H1 (cell line): Measurements from ENCODE around the gene VIPR2. TPM values are rescaled to one million over a fixed set of nuclear protein-coding genes. Genes with fewer than 3 reads are reported as not detected.

Source experiments
- CTCF ChIA-PET: fragments of 300-600 bp; sonication (Branson Sonifier 250); formaldehyde crosslinking; loops from one replicate; lab custom pipeline; 2021; ENCODE audit not compliant: partially characterized antibody; lab: Charles Lee
- POLR2A ChIA-PET: fragments of 300-600 bp; sonication (Branson Sonifier 250); formaldehyde crosslinking; loops from one replicate; lab custom pipeline; 2021; ENCODE audit warnings: inconsistent platforms; ENCODE audit not compliant: partially characterized antibody; lab: Charles Lee
- DNase-seq, 2 experiments: peaks; one replicate each; pipeline versions ENCODE4 v3.0.0 to v3.0.0-alpha.2; 2010 to 2022; ENCODE audit warnings: low spot score in 2 of 2, low read depth in 1 of 2, mixed read lengths in 1 of 2
- FAIRE-seq: peaks from 2 replicates; lab custom pipeline; 2011; peaks lifted over from hg19 to GRCh38; lab: Jason Lieb, UNC
- H2AFZ ChIP-seq: 2 replicates; pipeline ENCODE4 v1.8.1; 2012; ENCODE audit warnings: low read length, inconsistent platforms
- H2AK5ac ChIP-seq: 2 replicates; pipeline ENCODE4 v1.6.1; 2013; ENCODE audit warnings: low read depth, low read length
- H2BK120ac ChIP-seq: replicated peaks from 2 replicates; pipeline ENCODE3; 2013; ENCODE audit warnings: low read depth, low read length, inconsistent platforms
- H2BK12ac ChIP-seq: 2 replicates; pipeline ENCODE4 v1.6.1; 2013; ENCODE audit warnings: low read depth, low read length
- H2BK15ac ChIP-seq: 2 replicates; pipeline ENCODE4 v1.6.1; 2013; ENCODE audit warnings: low read length
- H2BK20ac ChIP-seq: 2 replicates; pipeline ENCODE4 v1.6.1; 2013; ENCODE audit warnings: low read length
- H2BK5ac ChIP-seq: 2 replicates; pipeline ENCODE4 v1.6.1; 2013; ENCODE audit warnings: low read depth, low read length
- H3K14ac ChIP-seq: 2 replicates; pipeline ENCODE4 v1.6.1; 2013; ENCODE audit warnings: inconsistent platforms; ENCODE audit not compliant: insufficient read length
- H3K18ac ChIP-seq: 2 replicates; pipeline ENCODE4 v1.6.1; 2013; ENCODE audit warnings: low read length; ENCODE audit errors: extremely low read depth
- H3K23ac ChIP-seq: 2 replicates; pipeline ENCODE4 v1.6.1; 2013; ENCODE audit warnings: inconsistent platforms; ENCODE audit not compliant: insufficient read length
- H3K23me2 ChIP-seq: 2 replicates; pipeline ENCODE4 v1.6.1; 2013; ENCODE audit warnings: low read depth, low read length
- H3K27ac ChIP-seq: 2 replicates; pipeline ENCODE4 v1.6.1; 2011; ENCODE audit warnings: low read depth, low read length, inconsistent platforms
- H3K27me3 ChIP-seq, 4 experiments: replicated peaks in 1 of 4; 1 replicate in 1 of 4; 2 replicates in 3 of 4; pipeline versions ENCODE4 v1.6.1 to v1.8.1; 2011 to 2013; ENCODE audit warnings: low read length in 3 of 4, mild to moderate bottlenecking in 3 of 4, inconsistent platforms in 2 of 4, mixed read lengths in 2 of 4, moderate library complexity in 1 of 4; ENCODE audit not compliant: control insufficient read depth in 3 of 4, insufficient read depth in 3 of 4; ENCODE audit errors: extremely low read depth in 1 of 4
- H3K36me3 ChIP-seq, 4 experiments: 2 replicates each; pipeline versions ENCODE4 v1.6.1 to v1.8.1; 2011 to 2013; ENCODE audit warnings: mild to moderate bottlenecking in 4 of 4, low read length in 3 of 4, moderate library complexity in 2 of 4, control low read depth in 1 of 4, inconsistent platforms in 1 of 4; ENCODE audit not compliant: insufficient read depth in 4 of 4, control insufficient read depth in 2 of 4
- H3K4ac ChIP-seq: replicated peaks from 2 replicates; pipeline ENCODE3; 2013; ENCODE audit warnings: low read length, low read depth, mixed read lengths, inconsistent platforms; ENCODE audit not compliant: insufficient read length
- H3K4me1 ChIP-seq, 4 experiments: replicated peaks in 1 of 4; 1 replicate in 1 of 4; 2 replicates in 3 of 4; pipeline versions ENCODE4 v1.6.1 to v1.8.1; 2011 to 2013; ENCODE audit warnings: low read length in 3 of 4, inconsistent platforms in 2 of 4, mixed read lengths in 1 of 4; ENCODE audit not compliant: insufficient read depth in 4 of 4, control insufficient read depth in 3 of 4
- H3K4me2 ChIP-seq, 2 experiments: 2 replicates each; pipeline versions ENCODE4 v1.6.1 to v1.8.1; 2011 to 2013; ENCODE audit warnings: low read depth in 2 of 2, low read length in 2 of 2, control low read depth in 1 of 2, inconsistent platforms in 1 of 2, mild to moderate bottlenecking in 1 of 2; ENCODE audit not compliant: insufficient read depth in 1 of 2
- H3K4me3 ChIP-seq, 4 experiments: fragments of 200-600, 300-600 bp in 1 of 4; sonication (generic), shearing (Covaris generic), sonication (Bioruptor Twin) in 1 of 4; 2 replicates each; pipeline versions ENCODE4 v1.5.1 to v1.8.1; 2011 to 2016; ENCODE audit warnings: low read length in 4 of 4, low read depth in 3 of 4, control low read depth in 2 of 4, inconsistent platforms in 2 of 4, mild to moderate bottlenecking in 2 of 4, mixed read lengths in 1 of 4, moderate library complexity in 1 of 4; ENCODE audit not compliant: insufficient read depth in 2 of 4; ENCODE audit errors: extremely low read depth in 1 of 4
- H3K56ac ChIP-seq: replicated peaks from 2 replicates; pipeline ENCODE3; 2013; ENCODE audit warnings: low read depth, mild to moderate bottlenecking, mixed read lengths, low read length, inconsistent platforms; ENCODE audit not compliant: insufficient read length
- H3K79me1 ChIP-seq: 2 replicates; pipeline ENCODE4 v1.6.1; 2013; ENCODE audit warnings: low read depth, low read length, control low read depth
- H3K79me2 ChIP-seq, 2 experiments: 2 replicates each; pipeline versions ENCODE4 v1.6.1 to v1.8.1; 2012 to 2013; ENCODE audit warnings: low read length in 2 of 2, mild to moderate bottlenecking in 2 of 2, inconsistent platforms in 1 of 2; ENCODE audit not compliant: insufficient read depth in 2 of 2, control insufficient read depth in 1 of 2
- H3K9ac ChIP-seq, 4 experiments: replicated peaks in 1 of 4; 1 replicate in 1 of 4; 2 replicates in 3 of 4; pipeline versions ENCODE4 v1.6.1 to v1.8.1; 2011 to 2013; ENCODE audit warnings: low read depth in 3 of 4, low read length in 3 of 4, control low read depth in 2 of 4, mild to moderate bottlenecking in 2 of 4, moderate library complexity in 2 of 4, inconsistent platforms in 1 of 4; ENCODE audit errors: extremely low read depth in 1 of 4
- H3K9me3 ChIP-seq, 2 experiments: 2 replicates each; pipeline versions ENCODE4 v1.6.1 to v1.8.1; 2012 to 2013; ENCODE audit warnings: mild to moderate bottlenecking in 2 of 2, moderate library complexity in 2 of 2, control low read depth in 1 of 2, inconsistent platforms in 1 of 2, low read depth in 1 of 2, low read length in 1 of 2, mixed read lengths in 1 of 2; ENCODE audit not compliant: insufficient read depth in 2 of 2
- H4K20me1 ChIP-seq, 2 experiments: replicated peaks in 1 of 2; 2 replicates each; pipeline versions ENCODE3 to v1.8.1; 2011 to 2013; ENCODE audit warnings: inconsistent platforms in 2 of 2, low read length in 2 of 2, mild to moderate bottlenecking in 1 of 2; ENCODE audit not compliant: insufficient read depth in 2 of 2, control insufficient read depth in 1 of 2
- H4K5ac ChIP-seq: 2 replicates; pipeline ENCODE4 v1.6.1; 2013; ENCODE audit warnings: low read length, low read depth, mixed read lengths, inconsistent platforms; ENCODE audit not compliant: insufficient read length
- H4K8ac ChIP-seq: 2 replicates; pipeline ENCODE4 v1.8.0; 2013; ENCODE audit warnings: mild to moderate bottlenecking, moderate library complexity, low read length, inconsistent platforms; ENCODE audit not compliant: insufficient read depth; ENCODE audit errors: extremely low read depth
- H4K91ac ChIP-seq: replicated peaks from 2 replicates; pipeline ENCODE3; 2013; ENCODE audit warnings: low read length, mixed read lengths, inconsistent platforms; ENCODE audit not compliant: insufficient read length
- CTBP2 ChIP-seq: IDR thresholded peaks from 2 replicates; pipeline ENCODE4 v1.7.0; 2011; ENCODE audit warnings: borderline replicate concordance, mild to moderate bottlenecking, moderate library complexity, mixed read lengths, low read length; ENCODE audit not compliant: insufficient read depth, insufficient read length
- EGR1 ChIP-seq: IDR thresholded peaks from 2 replicates; pipeline ENCODE4 v1.6.1; 2011; ENCODE audit warnings: low read depth, low read length, borderline replicate concordance
- KDM4A ChIP-seq: IDR thresholded peaks from one replicate; pipeline ENCODE4 v1.7.1; 2012; ENCODE audit warnings: low read depth, mild to moderate bottlenecking, moderate library complexity, low read length, inconsistent platforms; ENCODE audit not compliant: severe bottlenecking
- RAD21 ChIP-seq, 2 experiments: IDR thresholded peaks in 1 of 2; conservative IDR thresholded peaks in 1 of 2; 2 replicates each; pipeline ENCODE4 v1.6.1; 2011; ENCODE audit warnings: low read depth in 2 of 2, low read length in 2 of 2, improper control_type of control experiment in 1 of 2, inconsistent platforms in 1 of 2, mild to moderate bottlenecking in 1 of 2, moderate library complexity in 1 of 2
- RBBP5 ChIP-seq: IDR thresholded peaks from 2 replicates; pipeline ENCODE4 v1.7.1; 2012; ENCODE audit warnings: low read depth, mild to moderate bottlenecking, inconsistent platforms, low read length, moderate library complexity, borderline replicate concordance
- SIRT6 ChIP-seq: IDR thresholded peaks from one replicate; pipeline ENCODE4 v1.7.1; 2012; ENCODE audit warnings: low read length, inconsistent platforms
- SRF ChIP-seq: IDR thresholded peaks from 2 replicates; pipeline ENCODE4 v1.6.1; 2011; ENCODE audit warnings: mild to moderate bottlenecking, low read depth, low read length, moderate library complexity
- TAF1 ChIP-seq: IDR thresholded peaks from 2 replicates; pipeline ENCODE4 v1.6.1; 2011; ENCODE audit warnings: mild to moderate bottlenecking, low read depth, low read length
- WGBS, 2 experiments: shearing (Covaris generic) in 1 of 2; methylation state at CpG; one replicate each; pipeline versions ENCODE4 v1.1.6 to v1.1.7; 2013 to 2015; ENCODE audit warnings: low lambda C conversion rate in 2 of 2, mixed read lengths in 2 of 2, inconsistent platforms in 1 of 2, low coverage in 1 of 2, missing lambda C conversion rate in 1 of 2; ENCODE audit not compliant: insufficient replicate concordance in 2 of 2, insufficient coverage in 1 of 2, insufficient read length in 1 of 2; ENCODE audit errors: extremely low coverage in 1 of 2, missing lambda C conversion rate in 1 of 2; 5-methylcytosine and 5-hydroxymethylcytosine counted together
- polyA plus RNA-seq, 7 experiments: library from polyadenylated mRNA; depleted of rRNA in 3 of 7; stranded (reverse) in 5 of 7; unstranded in 2 of 7; fragments of >200 nt in 5 of 7; fragments of 200-250 nt in 2 of 7; gene quantifications; 1 replicate in 5 of 7; 2 replicates in 1 of 7; 4 replicates in 1 of 7; pipeline versions ENCODE4 v1.2.1 to v1.2.3, GENCODE V29; 2011 to 2013; ENCODE audit warnings: missing spikeins in 2 of 7, mixed read lengths in 2 of 7
- total RNA-seq: library from RNA; stranded (reverse); fragmentation: NEBNext Ultra II Directional; extraction: Animal tissue kit (Norgen Biotek cat#: 25700); gene quantifications from 2 replicates; pipeline ENCODE4 v1.2.1, GENCODE V29; 2021
- TF ChIP-seq, protein P1 (sequence below): IDR thresholded peaks from 2 replicates; pipeline ENCODE4 v1.6.1; 2012; ENCODE audit warnings: inconsistent platforms
- TF ChIP-seq, protein P2 (sequence below): IDR thresholded peaks from 2 replicates; pipeline ENCODE4 v1.6.1; 2011; ENCODE audit warnings: low read depth, mild to moderate bottlenecking, low read length; ENCODE audit not compliant: insufficient read depth
- TF ChIP-seq, protein P3 (sequence below): IDR thresholded peaks from 2 replicates; pipeline ENCODE4 v1.6.1; 2012; ENCODE audit warnings: inconsistent platforms

Gene VIPR2
- total and polyA plus RNA-seq, 2 of the 8 experiments (the other 6 are each of a cell fraction or from before 2014, with no cell fraction given), result 2.4 to 6.3 TPM

DNA sequence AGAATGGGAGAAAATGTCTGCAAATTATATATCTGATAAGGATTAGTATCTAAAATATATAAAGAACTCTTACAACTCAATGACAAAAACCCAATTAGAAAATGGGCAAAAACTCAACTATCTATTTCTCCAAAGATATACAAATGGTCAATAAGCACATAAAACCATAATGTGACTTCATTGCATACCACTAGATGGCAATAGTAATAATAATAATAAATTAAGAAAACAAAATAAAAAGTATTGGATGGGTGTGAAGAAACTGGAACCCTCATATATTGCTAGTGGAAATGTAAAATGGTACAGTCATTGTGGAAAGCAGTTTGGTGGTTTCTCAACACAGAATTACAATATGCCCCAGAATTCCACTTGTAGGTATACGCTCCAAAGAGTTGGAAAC lies 98.8 kb downstream of the VIPR2 start:
- H3K27ac ChIP-seq, result no peak overlapping the region
- POLR2A ChIA-PET, result no interaction called here
- no peak overlapping the region for H2BK15ac ChIP-seq
- 100% methylated on average over 1 of the region's 1 CpG; no CpG with 5 or more reads in 1 of the 2 experiments for WGBS, 2 experiments
- no peak overlapping the region for H2BK20ac ChIP-seq
- H3K79me2 ChIP-seq, result no peaks in the 10 kb centered on the region
- no peak for FAIRE-seq
- H2AK5ac ChIP-seq, result no peak overlapping the region
- H4K8ac ChIP-seq, result no peak overlapping the region
- H3K27me3 ChIP-seq, result no peaks in the 10 kb centered on the region
- CTCF ChIA-PET, result interaction anchor here (0.8 to 1.5 kb wide), 2 partner anchors 10 to 19 kb away, joined by 3 to 4 read pairs; no protein-coding TSS in a partner anchor
- H2BK5ac ChIP-seq, result no peak overlapping the region
- no peak overlapping the region for H4K5ac ChIP-seq
- H3K56ac ChIP-seq, result no peak overlapping the region
- H2BK120ac ChIP-seq, result no peak overlapping the region
- no peak overlapping the region for H3K23ac ChIP-seq
- H3K79me1 ChIP-seq, result no peaks in the 10 kb centered on the region
- H3K4me1 ChIP-seq, result no peaks in the 10 kb centered on the region; a peak in 1 of 7 replicates
- H3K4ac ChIP-seq, result no peak overlapping the region
- H4K91ac ChIP-seq, result no peak overlapping the region
- H3K9me3 ChIP-seq, result peaks cover 0 to 6% of the 10 kb centered on the region in 2 experiments; a peak in 2 of 4 replicates
- H3K14ac ChIP-seq, result no peak overlapping the region
- H3K23me2 ChIP-seq, result no peaks in the 10 kb centered on the region
- no peak overlapping the region for H2AFZ ChIP-seq
- H2BK12ac ChIP-seq, result no peak overlapping the region
- no peak for DNase-seq
- no peak overlapping the region for H3K18ac ChIP-seq
- no peak overlapping the region for H3K9ac ChIP-seq
- no peak overlapping the region for H3K4me2 ChIP-seq
- no peak overlapping the region for H3K4me3 ChIP-seq
- no peaks in the 10 kb centered on the region for H3K36me3 ChIP-seq
- no peaks in the 10 kb centered on the region for H4K20me1 ChIP-seq
- TF ChIP-seq SRF (no peak), SIRT6 (no peak), TAF1 (no peak), RAD21 (IDR thresholded peaks at IDR 0.05 in 1 of 2, conservative IDR thresholded peaks at IDR 0.05 in 1 of 2; ENCODE audit: low read depth in 2 of 2, low read length in 2 of 2) (no peak), CTBP2 (no peak), RBBP5 (no peak), EGR1 (no peak), KDM4A (no peak)
- TF ChIP-seq, protein P1, sequence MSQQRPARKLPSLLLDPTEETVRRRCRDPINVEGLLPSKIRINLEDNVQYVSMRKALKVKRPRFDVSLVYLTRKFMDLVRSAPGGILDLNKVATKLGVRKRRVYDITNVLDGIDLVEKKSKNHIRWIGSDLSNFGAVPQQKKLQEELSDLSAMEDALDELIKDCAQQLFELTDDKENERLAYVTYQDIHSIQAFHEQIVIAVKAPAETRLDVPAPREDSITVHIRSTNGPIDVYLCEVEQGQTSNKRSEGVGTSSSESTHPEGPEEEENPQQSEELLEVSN, result no peak
- TF ChIP-seq, protein P2, sequence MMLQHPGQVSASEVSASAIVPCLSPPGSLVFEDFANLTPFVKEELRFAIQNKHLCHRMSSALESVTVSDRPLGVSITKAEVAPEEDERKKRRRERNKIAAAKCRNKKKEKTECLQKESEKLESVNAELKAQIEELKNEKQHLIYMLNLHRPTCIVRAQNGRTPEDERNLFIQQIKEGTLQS, result no peak
- TF ChIP-seq, protein P3, sequence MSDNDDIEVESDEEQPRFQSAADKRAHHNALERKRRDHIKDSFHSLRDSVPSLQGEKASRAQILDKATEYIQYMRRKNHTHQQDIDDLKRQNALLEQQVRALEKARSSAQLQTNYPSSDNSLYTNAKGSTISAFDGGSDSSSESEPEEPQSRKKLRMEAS, result no peak
